ENCODE results near the gene RABL6. TPM values are rescaled to one million over a fixed set of nuclear protein-coding genes. Genes with fewer than 3 reads are reported as not detected.

RABL6 gene
- total RNA-seq, 3 donors from 2014 or later (not counting 1 experiment from before 2014, with no cell fraction given): 72.7 to 82.5 (median 75.9) TPM

- TF ChIP-seq, protein P1, sequence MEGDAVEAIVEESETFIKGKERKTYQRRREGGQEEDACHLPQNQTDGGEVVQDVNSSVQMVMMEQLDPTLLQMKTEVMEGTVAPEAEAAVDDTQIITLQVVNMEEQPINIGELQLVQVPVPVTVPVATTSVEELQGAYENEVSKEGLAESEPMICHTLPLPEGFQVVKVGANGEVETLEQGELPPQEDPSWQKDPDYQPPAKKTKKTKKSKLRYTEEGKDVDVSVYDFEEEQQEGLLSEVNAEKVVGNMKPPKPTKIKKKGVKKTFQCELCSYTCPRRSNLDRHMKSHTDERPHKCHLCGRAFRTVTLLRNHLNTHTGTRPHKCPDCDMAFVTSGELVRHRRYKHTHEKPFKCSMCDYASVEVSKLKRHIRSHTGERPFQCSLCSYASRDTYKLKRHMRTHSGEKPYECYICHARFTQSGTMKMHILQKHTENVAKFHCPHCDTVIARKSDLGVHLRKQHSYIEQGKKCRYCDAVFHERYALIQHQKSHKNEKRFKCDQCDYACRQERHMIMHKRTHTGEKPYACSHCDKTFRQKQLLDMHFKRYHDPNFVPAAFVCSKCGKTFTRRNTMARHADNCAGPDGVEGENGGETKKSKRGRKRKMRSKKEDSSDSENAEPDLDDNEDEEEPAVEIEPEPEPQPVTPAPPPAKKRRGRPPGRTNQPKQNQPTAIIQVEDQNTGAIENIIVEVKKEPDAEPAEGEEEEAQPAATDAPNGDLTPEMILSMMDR (IDR thresholded peaks at IDR 0.05): no peak
- WGBS (ENCODE audit: insufficient coverage): 26% methylated on average over 34 of the region's 37 CpGs
- no peaks in the 10 kb centered on the region for H3K9me3 ChIP-seq (ENCODE audit: control insufficient read depth, insufficient read depth, low read length)
- H3K27ac ChIP-seq (ENCODE audit: low read length): no peak overlapping the region
- H3K27me3 ChIP-seq (ENCODE audit: control insufficient read depth, insufficient read depth, low read length): no peaks in the 10 kb centered on the region
- H3K36me3 ChIP-seq (ENCODE audit: control insufficient read depth, insufficient read depth, low read length): no peaks in the 10 kb centered on the region
- no peak overlapping the region for H3K4me3 ChIP-seq (ENCODE audit: low read length)
- no peaks in the 10 kb centered on the region for H3K9me3 Mint-ChIP-seq
- DNase-seq (peak in 1 of 2 donors; percentile 56), ATAC-seq (peak in 2 of 3 donors; percentile 30 to 40)
- no peak overlapping the region for H3K4me3 Mint-ChIP-seq
- peaks cover 8 to 10% of the 10 kb centered on the region in 2 donors for H3K27me3 Mint-ChIP-seq (ENCODE audit: low read depth in 2 of 2)
- intact Hi-C loops (cut with micrococcal nuclease): no loop called here
- H3K4me1 ChIP-seq (ENCODE audit: control insufficient read depth, insufficient read depth, low read length): peaks cover 26% of the 10 kb centered on the region
- H3K4me1 Mint-ChIP-seq: no peaks in the 10 kb centered on the region
- no peak overlapping the region for H3K27ac Mint-ChIP-seq
- H3K36me3 Mint-ChIP-seq: no peaks in the 10 kb centered on the region
These were observed 44.7 kb upstream of the RABL6 start for GRCh38 chr9:136762915-136763648.

DNA sequence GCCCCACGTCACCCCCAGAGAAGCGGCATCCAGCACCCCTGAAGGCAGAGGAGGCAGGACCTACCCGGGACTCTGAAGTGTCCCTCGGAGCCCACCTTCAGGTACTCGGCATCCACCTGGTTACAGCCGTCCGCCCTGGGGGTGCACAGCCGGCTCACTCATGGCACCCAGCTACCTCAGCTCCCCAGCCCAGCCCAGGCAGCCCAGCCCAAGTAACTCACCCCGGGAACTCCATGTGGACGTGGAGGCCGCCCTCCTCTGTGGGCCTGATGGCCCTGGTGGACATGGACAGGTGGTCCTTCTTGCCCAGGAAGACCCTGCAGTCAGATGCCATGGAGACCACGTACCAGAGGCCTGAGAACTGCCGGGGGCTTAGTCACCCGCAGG lies 44.1 kb upstream of the RABL6 start:
- no peaks in the 10 kb centered on the region for H3K36me3 ChIP-seq (ENCODE audit: control insufficient read depth, insufficient read depth, low read length)
- no peak overlapping the region for H3K4me3 ChIP-seq (ENCODE audit: low read length)
- H3K9me3 Mint-ChIP-seq: no peaks in the 10 kb centered on the region
- TF ChIP-seq, protein P1 (IDR thresholded peaks at IDR 0.05): no peak
- no peaks in the 10 kb centered on the region for H3K9me3 ChIP-seq (ENCODE audit: control insufficient read depth, insufficient read depth, low read length)
- H3K36me3 Mint-ChIP-seq: no peaks in the 10 kb centered on the region
- no peaks in the 10 kb centered on the region for H3K4me1 Mint-ChIP-seq
- DNase-seq: no peak
- H3K27me3 Mint-ChIP-seq (ENCODE audit: low read depth in 2 of 2): peaks cover 8 to 10% of the 10 kb centered on the region in 2 donors
- 94% methylated on average over 14 of the region's 14 CpGs for WGBS (ENCODE audit: insufficient coverage)
- no peaks in the 10 kb centered on the region for H3K27me3 ChIP-seq (ENCODE audit: control insufficient read depth, insufficient read depth, low read length)
- H3K27ac ChIP-seq (ENCODE audit: low read length): no peak overlapping the region
- no peak for ATAC-seq
- intact Hi-C loops (cut with micrococcal nuclease): no loop called here
- no peak overlapping the region for H3K4me3 Mint-ChIP-seq
- peaks cover 22% of the 10 kb centered on the region for H3K4me1 ChIP-seq (ENCODE audit: control insufficient read depth, insufficient read depth, low read length)
- no peak overlapping the region for H3K27ac Mint-ChIP-seq

DNA sequence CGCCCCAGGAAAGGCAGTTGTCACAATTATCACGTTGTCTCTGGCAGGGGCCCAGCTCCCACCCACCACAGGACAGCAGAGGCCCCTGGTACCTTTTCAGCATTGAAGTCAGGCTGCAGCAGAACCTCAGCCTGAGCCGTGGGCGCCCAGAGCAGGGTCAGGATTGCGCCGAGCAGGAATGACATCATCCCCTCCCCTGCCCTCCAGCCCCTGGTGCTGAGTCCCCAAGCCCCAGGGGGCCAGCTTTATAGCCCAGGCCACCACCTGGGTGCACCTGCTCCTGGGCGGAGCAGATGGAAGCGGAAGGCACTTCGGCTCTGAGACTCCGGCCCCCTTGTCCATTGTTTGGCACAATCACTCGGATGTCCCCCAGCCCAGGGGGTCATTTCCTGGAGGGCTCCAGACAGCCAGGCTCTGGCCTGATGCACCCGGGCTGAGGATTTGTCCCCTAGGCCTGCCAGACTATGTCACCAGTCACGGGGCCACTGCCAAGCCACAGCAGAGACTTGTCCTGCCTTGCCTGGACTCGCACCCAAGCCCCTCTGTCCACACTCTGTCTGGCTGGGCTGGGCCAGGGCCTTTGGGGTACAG lies 43.4 kb upstream of the RABL6 start, which contains the start of gene LCN15:
TSS of gene LCN15 (minus strand) at position 218 of the 591 bp plus-strand sequence. CDS start at position 188, 30 bp downstream.
- Histone ChIP-seq H3K4me3 (ENCODE audit: low read length) (no peak within 1 kb of the TSS), H3K27ac (ENCODE audit: low read length) (no peak within 1 kb of the TSS), H3K9me3 (ENCODE audit: control insufficient read depth, insufficient read depth, low read length) (no peaks in the 10 kb centered on the region), H3K27me3 (ENCODE audit: control insufficient read depth, insufficient read depth, low read length) (no peaks in the 10 kb centered on the region), H3K4me1 (ENCODE audit: control insufficient read depth, insufficient read depth, low read length) (peaks cover 17% of the 10 kb centered on the region), H3K36me3 (ENCODE audit: control insufficient read depth, insufficient read depth, low read length) (no peaks in the 10 kb centered on the region)
- 89% methylated on average over 14 of the region's 14 CpGs for whole genome bisulfite sequencing (ENCODE audit: insufficient coverage)
- ATAC-seq (no peak), DNase-seq (no peak)
- intact Hi-C loops (cut with micrococcal nuclease): no loop called here
- TF ChIP-seq, protein P1 (IDR thresholded peaks at IDR 0.05): no peak
- Mint-ChIP-seq H3K36me3 (no peaks in the 10 kb centered on the region), H3K4me1 (no peaks in the 10 kb centered on the region), H3K4me3 (no peak within 1 kb of the TSS), H3K27ac (no peak within 1 kb of the TSS), H3K27me3 (ENCODE audit: low read depth in 2 of 2) (peaks cover 8 to 10% of the 10 kb centered on the region in 2 donors), H3K9me3 (no peaks in the 10 kb centered on the region)
